GM12801 (cell line): ENCODE data around the gene CCDC85C.

Source experiments
- TF ChIP-seq, protein P1 (sequence below): IDR thresholded peaks from one replicate; pipeline ENCODE4 v1.5.1; 2011; ENCODE audit warnings: control low read depth; ENCODE audit not compliant: insufficient read length; ENCODE audit errors: extremely low read depth

The CCDC85C gene

DNA sequence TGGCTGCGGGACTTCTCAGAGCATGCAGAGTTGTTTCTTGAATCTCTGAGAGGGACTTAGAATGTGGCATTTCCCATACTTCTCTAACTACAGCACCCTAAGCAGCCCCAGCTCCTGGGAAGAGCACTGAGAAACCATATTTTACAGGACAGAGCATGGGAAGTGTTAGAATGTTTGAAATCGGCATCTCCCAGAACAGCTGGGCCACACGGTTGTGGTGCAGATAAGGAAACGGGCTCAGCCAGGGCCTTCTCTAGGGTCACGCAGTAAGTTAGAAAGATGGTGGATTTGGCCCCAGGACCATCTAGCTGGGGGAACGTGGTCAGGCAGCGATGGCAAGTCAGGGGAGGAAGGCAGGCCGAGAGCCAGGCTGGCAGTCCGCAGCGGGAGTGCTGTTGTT is 30.4 kb upstream of the CCDC85C start:
- TF ChIP-seq, protein P1, sequence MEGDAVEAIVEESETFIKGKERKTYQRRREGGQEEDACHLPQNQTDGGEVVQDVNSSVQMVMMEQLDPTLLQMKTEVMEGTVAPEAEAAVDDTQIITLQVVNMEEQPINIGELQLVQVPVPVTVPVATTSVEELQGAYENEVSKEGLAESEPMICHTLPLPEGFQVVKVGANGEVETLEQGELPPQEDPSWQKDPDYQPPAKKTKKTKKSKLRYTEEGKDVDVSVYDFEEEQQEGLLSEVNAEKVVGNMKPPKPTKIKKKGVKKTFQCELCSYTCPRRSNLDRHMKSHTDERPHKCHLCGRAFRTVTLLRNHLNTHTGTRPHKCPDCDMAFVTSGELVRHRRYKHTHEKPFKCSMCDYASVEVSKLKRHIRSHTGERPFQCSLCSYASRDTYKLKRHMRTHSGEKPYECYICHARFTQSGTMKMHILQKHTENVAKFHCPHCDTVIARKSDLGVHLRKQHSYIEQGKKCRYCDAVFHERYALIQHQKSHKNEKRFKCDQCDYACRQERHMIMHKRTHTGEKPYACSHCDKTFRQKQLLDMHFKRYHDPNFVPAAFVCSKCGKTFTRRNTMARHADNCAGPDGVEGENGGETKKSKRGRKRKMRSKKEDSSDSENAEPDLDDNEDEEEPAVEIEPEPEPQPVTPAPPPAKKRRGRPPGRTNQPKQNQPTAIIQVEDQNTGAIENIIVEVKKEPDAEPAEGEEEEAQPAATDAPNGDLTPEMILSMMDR, result no peak

DNA sequence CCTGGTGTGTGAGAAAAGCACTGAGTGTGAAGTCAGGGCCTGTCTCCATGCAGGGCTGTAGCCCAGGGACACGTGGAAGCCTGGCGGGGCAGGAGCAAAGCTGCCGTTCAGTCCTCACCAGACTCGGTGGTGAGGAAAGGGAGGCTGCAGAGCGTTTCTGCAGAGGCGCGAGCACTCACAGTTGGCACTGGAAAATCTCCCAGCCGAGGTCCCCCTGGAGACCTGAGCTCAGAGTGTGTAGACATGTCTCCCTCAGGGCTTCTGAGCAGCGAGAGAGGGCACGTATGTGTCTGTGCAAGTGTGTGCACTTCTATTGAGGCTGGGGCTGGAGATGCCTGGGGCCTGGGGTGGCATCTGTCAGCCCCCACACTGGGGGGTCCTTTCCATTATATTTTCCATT is 29.9 kb upstream of the CCDC85C start:
- TF ChIP-seq, protein P1, result no peak

DNA sequence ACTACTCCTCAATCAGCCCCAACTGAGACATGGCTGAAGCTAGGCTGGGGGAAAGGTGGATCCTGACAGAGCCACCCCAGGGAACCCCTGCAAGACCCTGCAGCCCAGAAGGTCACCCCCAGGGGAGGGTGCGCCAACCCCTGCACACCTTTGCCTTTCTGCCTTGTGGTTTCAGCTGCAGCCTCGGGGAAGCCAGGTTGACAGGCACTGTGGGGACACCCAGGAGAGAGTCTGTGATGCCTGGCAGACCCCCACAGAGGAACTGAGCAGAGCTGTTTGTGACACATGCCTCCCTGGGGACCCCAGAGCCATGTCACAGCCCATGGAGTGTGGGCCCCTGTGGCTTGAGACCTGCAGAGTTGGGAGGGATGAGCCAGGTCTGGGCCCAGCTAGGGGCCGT is 29.1 kb upstream of the CCDC85C start:
- TF ChIP-seq, protein P1, result no peak

DNA sequence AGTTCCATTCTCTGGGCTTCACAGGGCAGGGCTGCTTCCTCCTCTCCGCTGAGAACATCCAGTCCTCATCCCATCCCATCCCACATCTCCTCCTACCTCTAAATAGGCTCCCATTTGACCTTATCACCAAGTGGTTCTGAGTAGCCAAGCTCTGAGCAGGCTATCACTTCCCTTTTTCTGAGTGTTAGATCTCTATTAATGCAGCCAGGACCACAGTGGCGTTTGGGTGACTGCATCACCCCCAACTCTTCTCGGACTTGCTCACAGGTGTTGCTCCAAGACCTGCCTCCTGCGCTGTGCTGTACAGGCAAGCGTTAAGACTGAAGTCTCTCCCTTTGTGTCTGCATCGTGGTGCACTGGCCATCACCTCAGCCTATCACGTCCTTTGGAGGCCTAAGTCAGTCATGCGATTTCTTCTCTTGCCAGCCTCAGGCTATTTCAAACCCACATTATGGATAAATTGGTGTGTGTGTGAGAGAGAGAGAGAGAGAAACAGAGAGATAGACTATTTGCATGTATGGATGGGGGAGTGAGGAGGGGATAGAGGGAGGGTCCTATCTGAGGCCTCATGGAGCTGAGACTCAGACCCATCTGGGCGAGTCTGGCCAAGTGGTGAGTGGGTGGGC is 28.5 kb upstream of the CCDC85C start:
- TF ChIP-seq, protein P1, result no peak

DNA sequence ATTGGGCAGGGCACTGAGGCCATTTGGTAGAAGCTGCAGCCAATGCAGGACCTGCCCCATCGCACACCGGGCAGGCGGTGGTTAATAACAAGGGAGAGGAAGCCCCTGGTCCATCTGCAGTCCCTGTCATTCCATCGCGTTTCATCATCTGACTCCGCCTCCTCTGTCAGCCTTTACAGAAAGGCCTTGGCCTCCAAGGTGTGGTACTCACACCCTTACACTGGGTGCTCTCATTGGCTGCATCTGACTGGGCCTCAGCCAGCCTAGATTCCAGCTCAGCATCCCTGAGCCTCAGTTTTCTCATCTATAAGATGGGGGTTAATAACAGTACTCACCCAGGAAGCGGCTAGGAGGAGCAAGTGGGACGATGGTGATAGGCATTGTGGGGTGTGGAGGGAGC is 26.2 kb upstream of the CCDC85C start:
- TF ChIP-seq, protein P1, result no peak

DNA sequence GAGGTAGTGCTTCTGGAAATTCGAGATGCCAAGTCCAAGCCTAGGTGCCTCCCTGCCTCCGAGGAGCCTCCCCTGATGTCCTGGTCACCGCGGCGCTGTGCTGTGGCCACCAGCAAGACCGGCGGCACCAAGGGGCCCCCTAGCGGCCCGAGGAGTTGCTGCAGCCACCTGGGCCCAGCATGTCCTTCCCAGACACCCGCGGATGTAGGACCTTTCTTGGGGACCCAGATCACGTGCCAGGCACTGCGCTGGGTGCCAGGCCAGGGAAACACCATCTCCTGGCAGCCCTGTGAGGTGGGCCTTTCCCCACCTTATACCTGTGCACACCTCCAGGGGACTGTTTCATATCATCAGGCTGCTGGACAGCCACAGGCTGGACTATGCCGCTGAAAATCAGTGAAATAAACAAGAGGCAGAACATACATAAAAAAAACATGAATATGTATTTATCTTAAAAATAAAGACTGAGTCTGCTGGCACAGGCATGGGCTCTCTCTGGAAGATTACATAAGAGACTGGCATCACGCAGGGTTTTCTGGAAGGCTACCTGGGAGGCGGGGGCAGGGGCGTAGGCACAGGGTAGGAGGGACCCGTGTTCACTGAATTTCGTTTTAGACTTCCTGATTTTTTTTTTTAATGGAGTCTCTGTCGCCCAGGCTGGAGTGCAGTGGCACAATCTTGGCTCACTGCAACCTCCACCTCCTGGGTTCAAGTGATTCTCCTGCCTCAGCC is 25.0 kb upstream of the CCDC85C start:
- TF ChIP-seq, protein P1, result no peak

DNA sequence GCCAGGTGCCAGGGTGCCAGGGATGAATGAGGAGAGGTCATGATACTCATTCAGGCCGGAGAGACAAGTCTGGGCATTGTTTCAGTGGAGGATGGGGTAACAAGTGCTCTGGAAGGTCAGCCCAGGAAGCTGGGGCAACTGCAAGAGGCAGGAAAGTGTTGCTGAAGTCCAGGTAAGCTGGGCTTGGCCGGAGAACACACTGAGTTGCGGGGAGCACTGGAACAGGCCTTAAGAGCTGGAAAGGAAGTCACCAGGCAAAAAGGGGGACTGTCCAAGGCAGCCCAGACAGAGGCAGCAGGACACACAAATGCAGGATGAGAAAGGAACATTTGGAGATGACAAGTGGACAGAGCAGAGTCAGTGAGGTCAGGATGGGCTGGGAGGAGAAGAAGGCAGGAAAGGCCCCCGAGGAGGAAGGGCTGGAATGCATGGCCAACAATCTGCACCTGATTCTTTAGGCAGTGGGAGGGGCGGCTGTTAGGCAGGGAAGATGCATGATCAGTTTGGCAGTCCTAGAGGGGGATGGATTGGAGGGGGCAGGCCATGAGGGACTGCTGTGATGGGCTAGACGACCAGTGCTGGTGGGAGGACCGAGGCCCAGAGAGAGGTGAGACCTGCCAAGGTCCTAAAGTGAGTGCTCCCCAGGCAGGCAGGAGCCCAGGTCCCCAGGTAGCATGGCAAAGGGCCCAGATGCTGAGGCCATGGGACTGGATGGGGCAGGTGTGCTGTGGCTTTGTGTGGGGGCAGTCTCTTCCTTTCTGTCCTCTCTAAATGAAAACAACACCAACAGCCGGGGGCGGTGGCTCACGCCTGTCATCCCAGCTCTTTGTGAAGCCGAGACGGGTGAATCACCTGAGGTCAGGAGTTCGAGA is 23.7 kb upstream of the CCDC85C start:
- TF ChIP-seq, protein P1, result no peak
